Activated CD8-positive, alpha-beta memory T cell treated with anti-CD3 and anti-CD28 coated beads for 4 hours (primary cell): ENCODE data around the gene TMEM236.

ENCODE experiments used
- DNase-seq, 2 donors: peaks; one replicate each; pipeline ENCODE4 v3.0.0-alpha.2; 2020; ENCODE audit warnings: low read depth in 2 of 2

TMEM236 gene

DNA sequence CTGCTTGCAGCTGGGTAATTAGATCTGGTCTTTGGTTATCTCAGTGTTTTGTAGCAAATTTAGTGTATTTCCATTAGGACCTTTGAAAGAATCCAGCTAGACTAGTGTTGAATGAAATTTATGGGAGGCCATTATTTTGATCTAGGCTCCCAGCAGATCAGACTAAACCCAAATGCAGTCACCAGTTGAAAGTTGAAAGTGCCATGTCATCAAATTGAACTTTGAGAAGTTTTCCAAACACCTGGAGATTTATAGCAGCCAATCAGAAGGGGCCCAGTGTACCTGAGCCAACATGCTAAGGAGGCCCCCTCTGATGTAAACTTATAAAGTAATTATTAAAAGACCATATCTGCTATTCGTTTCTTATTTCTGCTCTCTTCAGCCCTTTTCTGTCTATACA is 11.3 kb upstream of the TMEM236 start:
- no peak for DNase-seq

DNA sequence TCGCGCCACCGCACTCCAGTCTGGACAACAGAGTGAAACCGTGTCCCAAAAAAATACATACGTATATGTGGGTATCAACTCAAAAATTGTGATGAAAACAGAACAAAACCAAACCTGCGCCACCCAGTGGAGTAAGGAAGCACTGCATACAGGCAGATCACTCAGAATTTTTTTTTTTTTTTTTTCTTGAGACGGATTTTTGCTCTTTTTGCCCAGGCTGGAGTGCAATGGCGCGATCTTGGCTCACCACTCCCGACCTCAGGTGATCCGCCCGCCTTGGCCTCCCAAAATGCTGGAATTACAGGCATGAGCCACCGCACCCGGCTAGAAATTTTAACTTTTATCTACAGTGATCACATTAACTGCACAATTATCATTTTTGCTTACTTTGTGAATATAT is 9.1 kb upstream of the TMEM236 start:
- peak; percentile 36 to 38 for DNase-seq

DNA sequence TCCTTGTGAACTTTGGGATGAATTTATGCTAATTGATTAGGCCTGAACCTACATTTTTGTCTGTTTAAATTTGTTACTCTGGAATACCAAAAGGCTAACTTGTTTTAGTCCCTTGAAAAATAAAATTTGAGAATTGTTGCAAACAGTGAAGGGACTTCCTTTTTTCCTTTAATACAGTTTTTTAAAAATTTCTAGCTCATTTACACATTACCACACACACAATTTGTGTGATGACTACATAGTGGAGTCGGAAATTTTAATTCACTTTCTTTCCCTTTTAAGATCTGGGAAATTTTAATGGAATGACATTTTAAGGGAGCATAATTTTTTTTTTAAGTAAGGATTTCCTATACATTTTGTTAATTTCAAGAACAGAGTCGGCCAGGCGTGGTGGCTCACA is 8.6 kb upstream of the TMEM236 start:
- no peak for DNase-seq

DNA sequence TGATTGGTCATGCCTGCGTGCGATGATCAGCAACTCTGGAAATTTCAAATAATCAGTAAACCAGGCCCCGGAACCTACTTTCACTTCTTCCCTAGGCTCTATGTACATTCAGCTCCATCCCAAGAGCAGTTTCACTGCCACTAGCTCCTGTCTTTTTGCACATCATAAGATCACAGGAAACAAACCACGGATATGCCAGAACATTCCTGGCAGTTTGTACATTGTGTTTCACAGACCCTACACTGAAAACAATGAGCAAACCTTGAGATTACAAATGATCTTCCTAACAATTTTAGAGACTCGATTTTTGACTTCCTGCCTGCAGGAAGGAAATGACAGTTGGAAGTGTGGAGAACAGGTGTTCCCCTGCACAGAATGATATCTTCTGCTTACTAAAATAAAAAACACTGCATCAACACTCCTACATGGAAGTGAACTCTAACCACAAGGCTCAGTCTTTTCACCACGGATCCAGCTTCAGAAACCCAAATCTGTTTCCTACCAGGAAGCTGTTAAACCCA is 7.6 kb upstream of the TMEM236 start:
- DNase-seq, result no peak

DNA sequence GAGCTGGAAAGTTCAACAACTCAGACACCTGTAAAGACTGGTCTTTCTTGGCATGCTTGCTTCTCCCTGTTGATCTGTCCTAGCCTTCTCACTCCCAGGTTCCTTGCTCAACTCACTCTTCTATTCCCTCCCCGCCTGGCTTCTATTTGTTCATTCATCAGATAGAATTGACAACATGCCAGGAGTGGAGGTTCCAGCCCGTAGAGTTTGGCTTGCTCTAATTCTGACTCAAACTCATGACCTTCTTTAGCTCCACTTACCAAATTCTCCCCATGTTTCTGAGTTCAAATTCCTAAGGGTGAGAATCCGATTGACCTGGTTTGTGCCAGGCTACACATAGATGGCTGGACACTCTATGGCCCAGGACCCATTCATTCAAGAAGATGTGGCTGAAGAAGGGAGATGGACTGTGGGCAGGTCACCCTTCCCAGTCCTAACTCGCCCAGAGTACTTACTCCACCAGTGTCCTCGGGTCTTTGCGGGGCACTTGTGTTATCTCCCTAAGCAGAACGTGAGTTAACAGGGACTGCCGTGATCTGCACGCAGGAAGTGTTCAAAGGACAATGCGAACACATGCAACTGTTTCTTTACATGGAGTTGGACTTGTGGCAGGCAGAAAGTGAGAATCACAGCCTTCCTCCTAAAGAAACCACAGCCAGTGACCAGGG is 4.0 kb upstream of the TMEM236 start:
- no peak for DNase-seq

DNA sequence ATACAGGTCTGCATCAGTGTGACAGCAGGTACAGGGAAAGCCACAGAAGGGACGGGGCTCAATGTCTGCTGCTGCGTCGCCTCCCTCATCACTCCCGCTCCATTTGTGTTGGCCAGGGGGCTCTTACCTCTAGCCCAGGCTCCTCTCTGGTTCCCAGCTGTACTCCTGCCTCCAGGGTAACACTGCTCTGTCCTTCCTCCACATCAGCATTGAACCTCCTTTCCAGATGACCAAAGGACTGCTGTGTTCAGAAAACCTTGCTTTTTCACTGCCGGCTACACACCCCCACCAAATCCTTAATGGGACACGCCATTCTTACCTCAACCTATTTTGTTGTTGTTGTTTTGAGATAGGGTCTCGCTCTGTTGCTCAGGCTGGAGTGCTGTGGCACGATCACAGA is 2.1 kb upstream of the TMEM236 start:
- DNase-seq, result no peak

DNA sequence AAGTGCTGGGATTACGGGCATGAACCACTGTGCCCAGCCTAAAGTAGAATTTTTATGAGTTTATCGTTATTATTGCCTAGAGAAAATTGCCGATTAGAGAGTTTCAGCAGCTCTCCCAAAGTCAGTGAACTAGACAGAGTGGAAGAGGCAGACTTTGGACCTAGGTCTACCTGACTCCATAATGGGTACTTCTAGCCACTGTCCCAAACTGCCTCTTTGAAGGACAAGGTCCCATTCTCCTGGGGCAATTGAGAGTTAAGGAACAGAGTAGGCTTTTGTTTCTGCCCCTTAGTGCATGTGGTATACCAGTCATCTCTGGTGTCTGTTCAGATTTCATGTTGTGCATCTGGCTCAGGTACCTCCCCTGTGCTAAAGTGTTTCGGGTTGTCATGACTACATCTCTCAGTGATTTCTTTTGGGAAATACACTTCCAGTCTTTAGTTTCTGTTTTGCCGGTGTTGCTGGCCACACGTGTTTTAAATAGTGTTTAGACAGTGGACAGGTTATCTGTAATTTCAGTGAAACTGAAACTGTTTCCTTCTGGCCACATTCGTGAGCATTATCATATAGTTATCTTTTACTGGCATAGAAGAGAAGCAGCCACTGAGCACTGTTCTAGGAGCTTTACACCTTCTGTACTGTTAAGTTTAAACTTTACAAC is 4.7 kb downstream of the TMEM236 start:
- no peak for DNase-seq

DNA sequence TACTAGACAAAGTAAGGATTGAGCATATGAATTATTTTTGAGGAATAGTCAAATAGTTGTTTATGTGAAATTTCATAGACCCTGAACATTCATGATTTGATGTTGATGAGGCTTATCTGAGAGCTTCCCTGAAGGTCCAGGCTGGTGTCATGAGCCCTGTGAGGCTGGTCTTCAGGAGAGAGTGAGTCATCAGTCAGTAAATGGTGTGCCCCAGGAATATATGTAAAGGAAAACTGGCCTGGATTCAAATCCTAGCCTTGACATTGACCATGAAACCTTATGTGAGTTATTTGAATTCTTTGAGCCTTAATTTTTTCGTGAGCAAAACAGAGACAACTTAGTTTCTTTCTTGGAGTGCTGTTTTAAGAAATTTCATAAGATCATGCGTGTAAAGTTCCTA is 6.2 kb downstream of the TMEM236 start:
- no peak for DNase-seq

DNA sequence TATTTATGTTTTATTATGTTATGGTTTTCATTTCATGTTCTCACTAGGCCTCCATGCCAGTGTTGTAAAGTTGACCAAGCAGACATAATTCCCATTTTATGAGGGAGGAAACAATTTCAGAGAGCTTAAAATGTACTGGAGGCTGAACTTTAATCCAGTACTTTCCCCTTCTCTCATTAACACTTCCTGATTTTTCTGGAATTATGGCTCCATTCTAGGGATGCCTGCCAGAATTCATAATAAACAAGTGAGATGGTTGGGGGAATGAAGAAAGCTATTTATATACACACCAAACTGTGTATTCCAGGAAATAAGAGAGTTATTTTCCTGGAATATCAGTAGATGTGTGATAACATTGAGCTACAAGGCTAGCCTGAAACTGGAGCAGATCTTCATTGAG is 6.9 kb downstream of the TMEM236 start:
- no peak for DNase-seq

DNA sequence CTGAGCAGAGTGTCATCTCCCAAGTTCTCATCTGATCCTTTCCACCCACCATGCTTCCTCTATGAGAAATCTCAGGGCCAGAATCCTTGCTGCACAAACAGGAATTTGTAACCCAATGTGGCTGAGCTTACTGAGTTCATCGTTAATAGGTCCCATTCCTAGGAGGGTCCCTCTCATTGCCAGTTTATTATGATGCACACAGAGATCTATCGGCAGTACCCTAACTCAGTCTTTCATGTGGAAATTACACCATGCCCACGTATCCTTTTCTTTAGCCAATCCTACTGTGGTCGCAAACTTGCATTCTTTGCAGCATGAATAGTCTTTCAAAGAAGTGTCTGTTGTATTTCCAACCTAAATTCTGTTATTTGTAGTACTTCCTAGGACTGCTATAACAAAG is 12.1 kb downstream of the TMEM236 start:
- no peak for DNase-seq

DNA sequence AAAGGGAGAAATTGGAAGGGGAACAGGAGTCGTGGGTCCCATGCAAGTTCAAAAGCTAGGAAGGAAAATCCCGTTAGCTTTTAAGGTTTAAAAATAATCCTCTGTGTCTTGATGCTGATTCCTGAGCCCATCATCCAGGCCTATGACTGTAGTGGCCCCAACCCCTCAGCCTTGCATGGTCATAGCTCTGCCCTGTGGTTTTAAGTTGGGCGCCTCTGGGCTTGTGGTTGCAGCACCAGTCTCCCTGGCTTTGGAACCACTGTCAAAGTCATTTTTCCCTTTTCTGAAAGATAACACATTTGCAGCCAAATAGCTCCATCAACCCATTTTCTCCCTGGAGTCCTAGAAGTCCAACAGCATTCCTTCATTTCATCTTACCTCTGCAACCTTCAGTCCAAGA is 13.6 kb downstream of the TMEM236 start:
- no peak for DNase-seq

DNA sequence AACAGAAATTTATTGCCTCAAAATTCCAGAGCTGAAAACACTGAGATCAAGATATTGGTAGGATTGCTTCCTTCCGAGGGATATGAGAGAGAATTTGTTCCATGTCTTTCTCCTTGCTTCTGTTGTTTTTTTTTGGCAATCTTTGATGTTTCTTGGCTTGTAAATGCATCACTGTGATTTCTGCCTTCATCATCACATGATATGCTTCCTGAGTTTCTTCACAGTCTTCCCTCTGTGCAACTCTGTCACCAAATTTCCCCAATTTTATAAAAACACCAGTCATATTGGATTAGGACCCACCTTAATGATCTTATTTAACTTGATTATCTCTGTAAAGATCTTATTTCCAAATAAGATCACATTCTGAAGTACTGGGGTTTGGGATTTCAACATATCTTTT is 14.7 kb downstream of the TMEM236 start:
- no peak for DNase-seq

DNA sequence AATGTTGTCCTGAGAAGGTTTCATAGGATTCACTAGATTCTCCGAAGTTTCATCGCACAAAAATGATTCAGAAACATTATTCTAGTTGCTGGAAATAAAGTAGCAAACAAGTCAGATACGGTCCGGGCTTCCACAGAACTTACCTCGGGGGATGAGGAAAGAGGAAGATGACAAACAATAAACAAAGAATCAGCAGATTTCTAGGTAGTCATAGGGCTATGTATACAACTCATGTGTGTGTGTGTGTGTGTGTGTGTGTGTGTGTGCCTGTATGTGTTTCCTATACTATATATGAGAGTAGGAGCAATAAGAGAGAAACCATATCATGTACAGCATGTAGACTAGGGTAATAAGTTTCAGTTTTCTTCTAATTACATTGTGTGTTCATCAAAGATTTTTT is 16.5 kb downstream of the TMEM236 start:
- no peak for DNase-seq

DNA sequence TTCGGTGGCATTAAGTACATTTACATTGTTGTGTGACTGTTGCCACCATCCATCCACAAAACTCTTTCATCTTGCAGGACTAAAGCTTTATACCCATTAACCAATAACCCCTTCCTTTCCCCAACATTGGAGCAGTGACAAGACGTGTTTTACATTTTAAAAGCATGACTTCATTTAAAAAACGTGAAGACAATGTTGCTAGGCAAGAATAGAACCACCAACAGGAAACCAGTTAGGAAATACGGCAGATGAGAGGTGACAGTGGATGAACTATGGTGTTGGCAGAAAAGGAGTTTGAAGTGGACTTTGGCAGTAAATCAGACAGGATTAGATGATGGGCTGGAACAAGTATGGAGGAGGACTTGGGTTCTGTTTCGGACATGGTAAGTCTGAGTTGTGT is 17.0 kb downstream of the TMEM236 start:
- DNase-seq, result no peak

DNA sequence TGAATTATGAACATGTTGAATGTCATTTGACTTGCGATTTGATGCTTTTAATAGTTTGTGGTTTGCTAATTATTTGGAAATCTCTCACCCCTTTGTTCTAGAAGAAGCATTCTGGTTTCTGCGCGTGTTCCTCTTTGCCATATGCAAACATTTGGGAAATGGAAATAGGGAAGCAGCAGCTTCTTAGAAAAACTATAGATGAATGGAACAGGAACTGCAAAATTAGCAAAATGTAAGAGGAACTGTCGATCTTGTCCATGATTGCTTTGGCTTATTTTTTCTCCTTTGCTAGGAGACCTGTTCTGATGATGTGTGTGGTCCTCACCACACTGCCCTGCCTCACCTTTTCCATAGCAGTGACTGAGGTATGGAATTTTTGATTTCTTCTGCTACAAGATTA is 19.0 kb downstream of the TMEM236 start:
- no peak for DNase-seq

DNA sequence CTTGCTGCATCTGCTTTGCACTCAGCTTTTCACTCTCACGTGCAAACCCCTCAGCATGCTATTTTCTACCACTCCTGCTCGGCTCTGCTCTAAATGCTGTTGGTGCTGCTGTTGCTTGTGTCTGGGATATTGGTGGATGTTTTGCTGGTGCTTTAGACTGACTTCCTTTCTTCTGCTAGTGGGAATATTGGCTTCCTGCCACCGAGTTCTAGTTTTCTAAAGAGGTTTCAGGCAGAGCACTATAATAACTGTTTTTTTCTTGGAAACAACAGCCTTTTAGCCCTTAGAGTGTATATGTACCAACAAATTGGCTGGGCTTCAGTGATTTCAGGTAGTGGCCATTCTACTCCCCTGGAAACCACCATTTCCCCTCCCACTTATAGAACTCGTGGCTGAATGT is 27.8 kb downstream of the TMEM236 start:
- DNase-seq, result no peak

DNA sequence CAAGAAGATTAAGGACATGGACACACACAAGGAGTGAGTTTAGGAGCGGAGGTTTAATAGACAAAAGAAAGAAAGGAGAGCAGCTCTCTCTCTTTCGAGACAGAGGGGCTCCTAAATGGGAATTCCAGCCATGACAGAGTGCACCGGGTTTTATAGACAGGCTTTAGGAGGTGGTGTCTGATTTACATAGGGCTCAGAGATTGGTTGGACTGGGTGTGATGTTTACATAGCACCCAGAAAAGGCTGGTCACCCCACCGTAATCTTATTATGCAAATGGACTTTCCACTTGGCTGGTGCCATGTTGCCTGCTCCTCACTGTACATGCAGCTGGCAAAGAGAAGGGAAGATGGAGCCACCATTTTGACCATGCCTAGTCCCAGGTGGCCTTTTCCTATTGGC is 28.7 kb downstream of the TMEM236 start:
- no peak for DNase-seq

DNA sequence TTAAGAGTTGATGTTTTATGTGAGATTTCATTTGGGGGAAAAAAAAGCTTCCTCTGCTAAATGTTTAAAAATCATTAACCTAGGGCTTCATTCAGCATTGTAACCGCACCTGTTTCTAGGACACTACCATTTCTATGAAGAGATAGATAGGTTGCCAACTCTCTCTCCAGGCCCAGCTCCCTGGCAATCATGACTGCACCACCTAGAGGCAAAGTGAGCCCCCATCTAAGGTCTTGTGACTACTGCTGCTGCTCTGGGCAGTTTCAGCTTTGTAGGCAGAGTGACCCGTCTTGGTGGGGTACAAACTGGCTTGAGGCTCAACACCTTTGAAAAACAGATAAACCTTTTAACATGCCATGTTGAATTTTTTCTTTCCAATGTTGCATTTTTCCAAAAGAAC is 29.9 kb downstream of the TMEM236 start:
- no peak for DNase-seq

DNA sequence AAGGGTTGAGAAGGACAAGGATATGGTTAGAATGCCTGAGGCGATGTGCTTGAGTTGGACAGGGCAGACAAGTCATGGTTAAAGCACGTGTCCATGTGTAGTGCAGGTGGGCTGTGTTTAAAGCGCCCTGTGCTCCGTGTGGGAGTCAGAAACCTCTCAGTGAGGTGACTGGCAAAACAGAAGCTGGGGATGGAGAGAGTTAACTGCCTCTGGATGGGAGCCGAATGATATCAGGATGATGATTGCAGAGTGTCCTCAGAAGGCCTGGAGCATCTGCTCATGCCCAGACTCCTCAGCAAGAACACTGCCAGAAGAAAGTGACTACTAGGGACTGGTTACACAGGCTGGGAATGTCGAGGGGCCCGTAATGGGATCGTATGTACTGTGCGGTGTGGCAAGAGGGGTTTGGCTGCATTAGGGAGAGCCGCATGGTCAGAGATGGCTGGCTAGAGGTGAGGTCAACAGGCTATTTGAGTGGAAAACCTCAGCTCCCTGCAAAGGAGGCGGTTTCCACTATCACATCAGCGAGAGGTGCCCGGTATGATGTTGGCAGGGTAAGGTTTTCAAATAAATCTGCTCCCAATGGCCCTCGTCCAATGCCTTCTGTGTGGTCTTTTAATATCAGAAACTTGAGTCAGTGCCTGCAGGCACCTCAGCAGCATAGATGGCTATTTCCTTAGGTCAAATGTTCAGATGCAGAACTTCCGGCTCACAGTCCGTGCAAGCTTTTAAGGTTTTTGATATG is 31.1 kb downstream of the TMEM236 start:
- DNase-seq, result no peak

DNA sequence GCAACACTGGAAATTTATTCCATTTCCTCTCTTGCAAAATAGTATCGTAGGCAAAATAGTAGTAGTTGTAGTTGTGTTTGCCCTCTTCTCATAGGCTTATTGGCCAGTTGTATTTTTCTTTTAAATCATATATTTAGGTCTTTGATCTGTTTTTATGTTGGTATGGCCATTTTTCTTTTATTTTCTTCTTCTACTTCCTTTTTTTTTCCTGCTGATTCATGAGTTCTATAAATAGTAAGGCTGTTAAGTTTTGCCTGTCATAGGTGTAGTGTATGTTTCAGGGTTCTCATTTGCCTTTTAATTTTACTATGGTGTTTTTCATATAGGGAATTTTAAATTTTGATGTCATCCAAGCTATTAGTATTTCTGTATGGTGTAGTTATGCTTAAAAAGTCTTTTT is 31.8 kb downstream of the TMEM236 start:
- DNase-seq, result no peak

DNA sequence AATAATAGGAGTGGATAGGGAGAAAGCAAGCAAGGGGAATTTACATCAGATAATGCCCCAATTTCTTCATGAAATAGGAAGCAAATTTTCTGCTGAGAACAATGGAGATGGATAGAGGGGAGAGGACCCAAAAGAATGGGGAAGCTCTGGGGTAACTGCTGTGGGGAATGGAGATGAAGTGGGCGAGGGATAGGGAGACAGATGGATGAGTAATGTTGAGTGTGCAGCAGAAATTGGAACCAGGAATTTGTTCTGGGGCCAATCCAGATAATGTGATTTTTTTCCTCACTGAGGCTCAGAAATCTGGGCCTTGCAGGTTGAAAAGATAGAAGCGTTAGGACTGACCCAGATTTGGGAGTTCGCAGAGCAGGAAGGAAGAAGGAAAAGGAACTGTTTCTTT is 32.7 kb downstream of the TMEM236 start:
- no peak for DNase-seq

DNA sequence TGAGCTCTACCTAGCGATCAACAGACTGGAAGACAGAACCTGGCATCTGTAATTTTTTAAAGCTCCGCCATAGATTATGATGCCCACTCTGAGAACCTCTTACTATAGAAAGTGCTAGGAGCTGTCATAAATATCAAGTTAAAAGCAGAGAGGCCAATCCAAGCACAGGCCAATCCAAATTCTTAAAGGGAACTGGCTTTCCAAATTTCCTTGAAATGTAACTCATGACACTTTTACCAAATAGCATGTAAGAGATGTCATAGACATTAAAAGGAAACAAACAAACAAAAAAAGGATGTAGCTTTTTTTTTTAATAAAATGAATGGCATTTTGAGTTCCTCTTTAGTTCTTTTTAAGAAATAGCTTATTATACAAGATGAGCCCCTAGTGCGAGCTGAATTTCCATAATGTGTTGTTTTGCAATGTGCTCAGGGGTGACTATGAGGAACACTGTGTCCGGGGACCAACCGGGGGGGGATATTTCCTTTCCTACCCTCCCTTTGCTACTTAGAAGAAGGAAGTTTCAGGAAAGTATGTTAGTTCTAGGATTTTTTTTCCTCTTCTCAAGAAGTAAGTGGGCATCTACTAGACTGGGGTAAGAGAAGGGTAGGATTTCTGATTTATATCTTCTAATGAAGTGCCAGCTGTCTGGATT is 33.4 kb downstream of the TMEM236 start:
- no peak for DNase-seq
